HT1080 (cell line): ENCODE measurements around the gene ZNF337. TPM values are rescaled to one million over a fixed set of nuclear protein-coding genes. Genes with fewer than 3 reads are reported as not detected.
"Not testable (repeated sequence)": the region's sequence is repeated elsewhere in the genome, so short reads cannot be mapped to it uniquely, and the experiment has no call there.

Source experiments
- DNase-seq: peaks from one replicate; pipeline ENCODE4 v3.0.0-alpha.2; 2015; ENCODE audit warnings: low read depth
- small RNA-seq: library from RNA; depleted of rRNA; stranded (forward); fragments of <200 nt; gene quantifications from one replicate; pipeline ENCODE3, GENCODE V24; 2014
- total RNA-seq: library from RNA; depleted of rRNA; stranded (reverse); fragments of >200 nt; shearing (Covaris generic); gene quantifications from 2 replicates; pipeline ENCODE4 v1.2.3, GENCODE V29; 2014; rRNA removed

ZNF337 gene
- total RNA-seq, 1 experiment from 2014 or later: 8.1 TPM

DNA sequence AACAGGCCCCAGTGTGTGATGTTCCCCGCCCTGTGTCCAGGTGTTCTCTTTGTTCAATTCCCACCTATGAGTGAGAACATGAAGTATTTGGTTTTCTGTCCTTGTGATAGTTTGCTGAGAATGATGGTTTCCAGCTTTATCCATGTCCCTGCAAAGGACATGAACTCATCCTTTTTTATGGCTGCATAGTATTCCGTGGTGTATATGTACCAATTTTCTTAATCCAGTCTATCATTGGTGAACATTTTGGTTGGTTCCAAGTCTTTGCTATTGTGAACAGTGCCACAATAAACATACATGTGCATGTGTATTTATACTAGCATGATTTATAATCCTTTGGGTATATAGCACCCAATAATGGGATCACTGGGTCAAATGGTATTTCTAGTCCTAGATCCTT lies 66.0 kb downstream of the ZNF337 start:
- DNase-seq: not testable (repeated sequence)

DNA sequence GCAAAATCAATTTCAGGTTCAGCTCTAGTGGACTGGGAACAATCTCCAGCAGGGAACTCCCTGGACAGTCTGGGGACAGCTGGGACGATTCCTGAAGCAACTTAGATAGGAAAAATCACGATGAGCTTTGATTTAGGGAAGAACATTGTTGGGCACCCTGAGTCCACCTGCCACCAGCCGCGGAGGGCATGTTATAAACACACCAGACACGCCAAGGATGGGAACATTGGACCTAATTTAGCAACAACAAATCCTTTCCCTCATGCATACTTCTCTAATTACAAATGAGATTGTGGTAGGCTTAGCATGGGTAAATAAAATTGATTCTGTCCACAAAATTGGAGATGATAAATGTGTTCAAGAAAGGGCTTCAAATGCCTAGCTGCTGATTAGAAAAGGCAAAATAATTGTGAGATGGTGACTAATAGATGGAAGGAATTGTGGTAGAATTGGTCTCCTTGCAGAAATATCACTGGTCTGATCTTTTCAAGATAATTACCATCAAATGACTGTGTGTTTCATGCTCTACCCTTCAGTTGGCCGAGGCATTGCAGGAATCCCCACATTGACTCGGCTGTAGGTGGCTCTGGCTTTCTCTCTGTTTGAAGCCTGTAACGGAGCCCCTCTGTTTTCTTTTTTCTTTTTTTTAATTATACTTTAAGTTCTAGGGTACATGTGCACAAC lies 66.7 kb downstream of the ZNF337 start:
- no peak for DNase-seq

DNA sequence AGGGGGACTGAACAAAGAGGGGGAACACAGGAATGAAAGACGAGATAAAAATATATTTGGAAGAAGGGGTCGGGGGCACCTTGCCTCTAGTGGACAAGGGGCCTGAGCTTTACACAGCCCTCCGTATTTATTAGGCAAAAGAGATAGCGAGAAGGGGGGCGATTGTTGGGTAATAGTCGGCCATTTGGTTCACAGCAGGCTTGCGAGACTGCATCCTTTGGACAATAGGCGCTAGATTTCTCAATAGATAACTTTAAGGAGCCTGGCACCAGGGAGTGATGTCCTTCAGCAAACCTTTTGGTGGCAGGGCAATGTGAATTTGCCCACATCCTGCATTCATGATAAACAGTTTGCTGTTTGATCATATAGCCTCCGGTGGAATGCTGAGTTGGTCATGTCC lies 69.9 kb downstream of the ZNF337 start:
- no peak for DNase-seq

DNA sequence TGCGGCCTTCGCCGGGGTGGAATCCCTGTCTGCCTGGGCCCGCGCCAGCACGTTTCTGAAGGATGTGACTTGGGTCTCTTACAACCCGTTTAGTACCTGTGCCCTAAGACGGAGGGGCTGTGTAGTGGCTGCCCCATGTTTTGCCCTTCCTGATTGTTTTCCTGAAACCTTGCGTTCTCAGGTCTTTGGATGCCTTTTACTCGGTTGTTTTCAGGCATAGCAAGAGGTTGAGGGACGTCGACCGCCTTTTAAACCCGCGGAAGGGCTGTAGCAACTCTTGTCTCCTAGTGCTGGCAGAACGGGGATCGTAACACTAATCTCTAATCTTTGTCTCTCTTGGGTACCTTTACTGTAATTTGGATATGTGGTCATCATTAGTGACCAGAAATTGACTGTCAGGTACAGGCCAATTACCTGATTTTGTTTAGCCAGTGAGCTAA lies 72.1 kb downstream of the ZNF337 start:
- DNase-seq: no peak

Small RNAs within 50 kb of the gene (small RNA-seq; reads per million reads assigned to genes)
- not detected for gene RN7SL594P

Other genes with a start within 250 kb of the ZNF337 start
- 0.07 TPM in 1 of 2 replicates, not detected in the other for gene NINL, start 111.3 kb downstream of the ZNF337 start, total RNA-seq
- 7.0 and 7.7 TPM in 2 replicates for gene NANP, start 72.8 kb downstream of the ZNF337 start, total RNA-seq